DOHH2 (cell line): Measurements from ENCODE around the gene PCDHGA6.
"Not testable (repeated sequence)": the region's sequence is repeated elsewhere in the genome, so short reads cannot be mapped to it uniquely, and the experiment has no call there.

Experiments
- H3F3A ChIP-seq: fragments of 200-600 bp; sonication (generic), shearing (Covaris generic); 2 replicates; pipeline ENCODE4 v1.6.0; 2016; ENCODE audit warnings: antibody characterized with exemption, mild to moderate bottlenecking; ENCODE audit not compliant: control insufficient read depth, insufficient read depth
- H3K27ac ChIP-seq: fragments of 200-600 bp; sonication (generic); 2 replicates; pipeline ENCODE4 v1.5.1; 2014; ENCODE audit warnings: low read depth, mild to moderate bottlenecking, low read length, moderate library complexity
- H3K27me3 ChIP-seq: fragments of 200-600 bp; sonication (generic); 2 replicates; pipeline ENCODE4 v1.6.1; 2014; ENCODE audit warnings: mild to moderate bottlenecking, low read length, mixed read lengths; ENCODE audit not compliant: control insufficient read depth
- H3K36me3 ChIP-seq: fragments of 200-600 bp; sonication (generic); 2 replicates; pipeline ENCODE4 v1.6.1; 2014; ENCODE audit warnings: mild to moderate bottlenecking, low read length, moderate library complexity, mixed read lengths; ENCODE audit not compliant: control insufficient read depth
- H3K4me1 ChIP-seq: fragments of 200-600 bp; sonication (generic); 2 replicates; pipeline ENCODE4 v1.6.1; 2014; ENCODE audit warnings: mild to moderate bottlenecking, low read length, mixed read lengths; ENCODE audit not compliant: control insufficient read depth
- H3K4me2 ChIP-seq: fragments of 200-600 bp; sonication (generic); 2 replicates; pipeline ENCODE4 v1.6.0; 2014; ENCODE audit warnings: mild to moderate bottlenecking, low read length, moderate library complexity
- H3K4me3 ChIP-seq: fragments of 200-600 bp; sonication (generic); 2 replicates; pipeline ENCODE4 v1.5.1; 2014; ENCODE audit warnings: mild to moderate bottlenecking, low read length, mixed read lengths
- H3K79me2 ChIP-seq: fragments of 200-600 bp; sonication (generic); 2 replicates; pipeline ENCODE4 v1.6.1; 2014; ENCODE audit warnings: mild to moderate bottlenecking, low read length, mixed read lengths; ENCODE audit not compliant: control insufficient read depth
- H3K9me2 ChIP-seq: fragments of 200-600 bp; sonication (generic); replicated peaks from 2 replicates; pipeline ENCODE4 v1.6.1; 2014; ENCODE audit warnings: mild to moderate bottlenecking, low read length, mixed read lengths; ENCODE audit not compliant: control insufficient read depth
- H3K9me3 ChIP-seq: fragments of 200-600 bp; sonication (generic); 2 replicates; pipeline ENCODE4 v1.6.1; 2014; ENCODE audit warnings: antibody characterized with exemption, low read length, mixed read lengths; ENCODE audit not compliant: control insufficient read depth, insufficient read depth
- H4K20me1 ChIP-seq: fragments of 200-600 bp; sonication (generic); 2 replicates; pipeline ENCODE4 v1.6.0; 2014; ENCODE audit warnings: low read depth, mild to moderate bottlenecking, antibody characterized with exemption, low read length, moderate library complexity; ENCODE audit not compliant: control insufficient read depth, insufficient read depth
- CTCF ChIP-seq: fragments of 200-600 bp; sonication (generic); IDR thresholded peaks from one replicate; pipeline ENCODE4 v1.5.1; 2014; ENCODE audit warnings: antibody characterized with exemption, mild to moderate bottlenecking, low read depth, low read length; ENCODE audit not compliant: poor library complexity, severe bottlenecking
- EZH2phosphoT487 ChIP-seq: fragments of 200-600 bp; sonication (generic); IDR thresholded peaks from 2 replicates; pipeline ENCODE4 v1.6.1; 2017; ENCODE audit warnings: borderline replicate concordance, mild to moderate bottlenecking, antibody characterized with exemption, low read length, moderate library complexity, mixed read lengths

The PCDHGA6 gene

DNA sequence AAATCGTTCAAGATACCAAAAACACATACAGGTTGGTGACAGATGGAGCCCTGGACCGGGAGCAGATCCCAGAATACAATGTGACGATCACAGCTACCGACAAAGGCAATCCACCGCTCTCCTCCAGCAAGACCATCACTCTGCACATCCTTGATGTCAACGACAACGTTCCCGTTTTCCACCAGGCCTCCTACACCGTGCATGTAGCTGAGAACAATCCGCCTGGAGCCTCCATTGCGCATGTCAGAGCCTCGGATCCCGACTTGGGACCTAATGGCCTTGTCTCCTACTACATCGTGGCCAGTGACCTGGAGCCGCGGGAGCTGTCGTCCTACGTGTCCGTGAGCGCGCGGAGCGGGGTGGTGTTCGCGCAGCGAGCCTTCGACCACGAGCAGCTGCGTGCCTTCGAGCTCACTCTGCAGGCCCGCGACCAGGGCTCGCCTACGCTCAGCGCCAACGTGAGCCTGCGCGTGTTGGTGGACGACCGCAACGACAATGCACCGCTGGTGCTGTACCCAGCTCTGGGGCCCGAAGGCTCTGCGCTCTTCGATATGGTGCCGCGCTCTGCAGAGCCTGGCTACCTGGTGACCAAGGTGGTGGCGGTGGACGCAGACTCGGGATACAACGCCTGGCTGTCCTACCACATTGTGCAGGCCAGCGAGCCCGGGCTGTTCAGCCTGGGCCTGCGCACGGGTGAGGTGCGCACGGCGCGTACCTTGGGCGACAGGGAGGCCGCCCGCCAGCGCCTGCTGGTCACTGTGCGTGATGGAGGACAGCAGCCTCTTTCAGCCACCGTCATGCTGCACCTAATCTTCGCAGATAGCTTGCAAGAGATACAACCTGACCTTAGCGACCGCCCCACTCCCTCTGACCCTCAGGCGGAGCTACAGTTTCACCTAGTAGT is 1.9 kb upstream of the PCDHGA6 start:
- TF ChIP-seq CTCF = no peak
- TF ChIP-seq EZH2phosphoT487 = no peak
- Histone ChIP-seq H3K4me1 (peaks cover 17% of the 10 kb centered on the region), H3K27me3 (no peaks in the 10 kb centered on the region), H3K36me3 (peaks cover 53% of the 10 kb centered on the region), H3K9me3 (peaks cover 55% of the 10 kb centered on the region), H3K27ac (no peak overlapping the region), H3F3A (0 out of 2 replicates have a peak, but pooled peaks cover 3% of the 10 kb centered on the region), H3K9me2 (no peaks in the 10 kb centered on the region), H3K4me2 (no peak overlapping the region), H4K20me1 (no peaks in the 10 kb centered on the region), H3K79me2 (peaks cover 31% of the 10 kb centered on the region), H3K4me3 (no peak overlapping the region)

- Histone ChIP-seq H3K4me2 (no peak overlapping the region), H3K4me1 (peaks cover 9% of the 10 kb centered on the region), H3K9me3 (peaks cover 60% of the 10 kb centered on the region)
These were observed 936 bp downstream of the PCDHGA6 start for GRCh38 chr5:141374627-141375026.

DNA sequence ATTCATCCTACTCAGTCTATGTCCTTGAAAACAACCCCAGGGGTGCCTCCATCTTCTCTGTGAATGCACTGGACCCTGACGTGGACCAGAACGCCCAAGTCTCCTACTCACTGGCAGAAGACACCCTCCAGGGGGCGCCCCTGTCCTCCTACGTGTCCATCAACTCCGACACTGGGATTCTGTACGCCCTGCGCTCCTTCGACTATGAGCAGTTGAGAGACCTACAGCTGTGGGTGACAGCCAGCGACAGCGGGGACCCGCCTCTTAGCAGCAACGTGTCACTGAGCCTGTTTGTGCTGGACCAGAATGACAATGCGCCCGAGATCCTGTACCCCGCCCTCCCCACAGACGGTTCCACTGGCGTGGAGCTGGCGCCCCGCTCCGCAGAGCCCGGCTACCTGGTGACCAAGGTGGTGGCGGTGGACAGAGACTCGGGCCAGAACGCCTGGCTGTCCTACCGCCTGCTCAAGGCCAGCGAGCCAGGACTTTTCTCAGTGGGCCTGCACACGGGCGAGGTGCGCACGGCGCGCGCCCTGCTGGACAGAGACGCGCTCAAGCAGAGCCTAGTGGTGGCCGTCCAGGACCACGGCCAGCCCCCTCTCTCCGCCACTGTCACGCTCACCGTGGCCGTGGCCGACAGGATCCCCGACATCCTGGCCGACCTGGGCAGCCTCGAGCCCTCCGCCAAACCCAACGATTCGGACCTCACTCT is 1.9 kb downstream of the PCDHGA6 start:
- H3K36me3 ChIP-seq = peaks cover 59% of the 10 kb centered on the region
- H3K27me3 ChIP-seq, H3K9me2 ChIP-seq, H4K20me1 ChIP-seq, H3K4me1 ChIP-seq, H3K27ac ChIP-seq, H3F3A ChIP-seq, H3K4me2 ChIP-seq, H3K4me3 ChIP-seq: not testable (repeated sequence)
- H3K79me2 ChIP-seq = peaks cover 25% of the 10 kb centered on the region
- H3K9me3 ChIP-seq = peaks cover 56% of the 10 kb centered on the region

More at GRCh38 chr5:141374627-141375026, 936 bp downstream of the PCDHGA6 start:
- Histone ChIP-seq H3K4me3 (no peak overlapping the region), H3K79me2 (peaks cover 31% of the 10 kb centered on the region), H3K27ac (no peak overlapping the region), H3K27me3 (no peaks in the 10 kb centered on the region), H3K36me3 (peaks cover 64% of the 10 kb centered on the region), H4K20me1 (no peaks in the 10 kb centered on the region), H3K9me2 (no peaks in the 10 kb centered on the region), H3F3A (no peaks in the 10 kb centered on the region)
- TF ChIP-seq CTCF (no peak), EZH2phosphoT487 (no peak)
